HG03139 (cell line): Measurements from ENCODE around the gene CDH16.
"Not testable (repeated sequence)": the region's sequence is repeated elsewhere in the genome, so short reads cannot be mapped to it uniquely, and the experiment has no call there.

Experiments used
- ATAC-seq: cut with Tn5 transposase; IDR thresholded peaks from one replicate; pipeline ENCODE4 v1.9.1; 2021; ENCODE audit not compliant: unreplicated experiment

The CDH16 gene

GRCh38 chr16:66947302-66948065 is 28.8 kb upstream of the CDH16 start:
- peak; percentile 58 for ATAC-seq

GRCh38 chr16:66946974-66947301 is 28.3 kb upstream of the CDH16 start:
- ATAC-seq, result no peak

DNA sequence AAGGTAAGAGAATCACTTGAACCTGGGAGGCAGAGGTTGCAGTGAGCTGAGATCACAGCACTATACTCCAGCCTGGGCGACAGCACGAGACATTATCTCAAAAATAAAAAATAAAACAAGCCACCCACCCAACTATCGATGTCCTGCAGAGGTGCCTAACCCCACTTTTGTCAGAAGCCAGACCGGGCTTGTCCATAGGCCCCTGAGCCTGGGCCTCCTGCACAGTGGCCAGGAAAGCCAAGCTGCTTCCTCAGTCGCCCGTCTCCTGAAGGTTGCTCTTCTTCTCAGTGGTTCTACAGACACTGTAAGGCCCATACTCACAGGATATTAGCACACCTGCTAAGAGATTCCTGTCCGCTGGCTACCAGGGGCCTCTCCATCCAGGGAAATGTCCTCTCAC is 27.9 kb upstream of the CDH16 start:
- ATAC-seq, result no peak

DNA sequence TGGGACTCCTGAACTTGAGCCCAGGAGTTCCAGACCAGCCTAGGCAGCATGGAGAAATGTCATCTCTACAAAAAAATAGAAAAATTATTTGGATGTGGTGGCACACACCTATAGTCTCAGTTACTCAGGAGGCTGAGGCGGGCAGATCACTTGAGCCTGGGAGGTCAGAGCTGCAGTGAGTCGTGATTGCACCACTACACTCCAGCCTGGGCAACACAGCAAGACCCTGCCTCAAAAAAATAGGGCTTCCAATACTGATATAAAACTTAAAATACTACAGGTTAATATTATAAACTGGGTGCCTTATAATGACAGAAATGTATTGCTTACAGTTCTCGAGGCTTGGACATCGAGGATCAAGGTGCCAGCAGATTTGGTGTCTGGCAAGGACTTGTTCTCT is 27.3 kb upstream of the CDH16 start:
- no peak for ATAC-seq

DNA sequence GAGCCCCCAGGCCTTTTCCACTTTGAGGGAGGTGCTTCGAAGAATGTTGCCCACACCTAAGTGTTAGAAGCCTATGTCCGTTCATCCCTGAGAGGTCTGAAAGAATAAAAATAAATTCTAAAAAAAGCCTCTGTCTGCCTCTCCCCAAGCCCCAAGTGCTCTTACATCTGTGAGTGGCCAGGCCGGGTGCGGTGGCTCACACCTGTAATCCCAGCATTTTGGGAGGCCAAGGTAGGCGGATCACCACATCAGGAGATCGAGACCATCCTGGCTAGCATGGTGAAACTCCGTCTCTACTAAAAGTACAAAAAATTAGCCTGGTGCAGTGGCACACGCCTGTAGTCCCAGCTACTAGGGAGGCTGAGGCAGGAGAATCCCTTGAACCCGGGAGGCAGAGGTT is 26.3 kb upstream of the CDH16 start:
- ATAC-seq, result not testable (repeated sequence)

DNA sequence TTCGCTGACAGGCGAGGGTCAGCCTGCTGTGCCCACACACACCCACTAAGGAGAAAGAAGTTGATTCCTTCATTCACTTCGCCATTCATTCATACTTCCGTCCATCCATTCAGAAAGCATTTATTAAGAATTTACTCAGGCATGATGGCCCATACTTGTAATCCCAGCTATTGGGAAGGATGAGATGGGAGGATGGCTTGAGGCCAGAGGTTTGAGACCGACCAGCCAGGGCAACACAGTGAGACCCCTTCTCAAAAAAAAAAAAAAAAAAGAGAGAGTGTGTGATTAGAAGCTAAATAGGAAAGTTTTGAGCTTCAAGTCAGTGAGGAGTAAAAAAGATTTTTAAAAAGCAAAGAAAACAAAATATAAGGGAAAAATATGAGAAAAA is 25.4 kb upstream of the CDH16 start:
- ATAC-seq, result no peak

GRCh38 chr16:66943426-66944053 is 24.9 kb upstream of the CDH16 start:
- ATAC-seq, result no peak

DNA sequence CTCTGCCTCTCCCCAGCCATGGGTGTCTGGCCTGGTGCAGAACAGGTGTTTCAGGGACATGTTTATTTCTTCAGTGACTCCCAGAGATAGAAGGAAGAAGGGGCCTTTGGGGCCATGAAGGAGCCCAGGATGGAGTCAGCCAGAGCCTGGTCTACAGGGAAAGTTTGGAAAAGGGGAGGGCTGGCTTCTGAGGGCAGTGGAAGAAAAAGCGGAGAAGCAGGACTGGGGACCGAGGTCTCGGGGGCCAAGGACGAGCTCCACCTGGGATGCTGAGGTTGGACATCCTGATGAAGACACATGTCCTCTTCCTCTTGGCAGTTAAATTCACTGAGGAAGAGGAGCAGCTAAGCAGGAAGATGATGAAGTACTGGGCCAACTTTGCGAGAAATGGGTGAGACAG is 24.3 kb upstream of the CDH16 start:
- ATAC-seq, result no peak

- no peak for ATAC-seq
These were observed 21.6 kb upstream of the CDH16 start for GRCh38 chr16:66940236-66940635.

DNA sequence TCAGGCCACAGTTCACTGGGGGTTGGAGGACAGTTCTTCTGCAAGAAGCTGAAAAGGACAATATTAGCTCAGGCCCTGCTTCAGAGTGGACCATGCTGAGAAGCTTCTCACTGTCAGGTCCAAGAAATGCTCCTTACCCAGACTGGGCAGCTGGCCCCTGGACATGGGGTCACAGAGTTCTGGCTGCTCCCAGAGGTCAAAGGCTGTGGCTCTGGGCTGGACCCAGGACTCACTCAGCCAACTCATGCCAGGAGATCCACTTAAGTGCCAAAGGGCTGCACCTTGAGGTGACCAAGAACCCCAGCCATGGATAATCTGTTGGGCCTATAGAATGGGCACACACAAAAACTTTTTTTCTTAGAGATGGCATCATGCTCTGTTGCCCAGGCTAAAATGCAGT is 20.7 kb upstream of the CDH16 start:
- ATAC-seq, result no peak

DNA sequence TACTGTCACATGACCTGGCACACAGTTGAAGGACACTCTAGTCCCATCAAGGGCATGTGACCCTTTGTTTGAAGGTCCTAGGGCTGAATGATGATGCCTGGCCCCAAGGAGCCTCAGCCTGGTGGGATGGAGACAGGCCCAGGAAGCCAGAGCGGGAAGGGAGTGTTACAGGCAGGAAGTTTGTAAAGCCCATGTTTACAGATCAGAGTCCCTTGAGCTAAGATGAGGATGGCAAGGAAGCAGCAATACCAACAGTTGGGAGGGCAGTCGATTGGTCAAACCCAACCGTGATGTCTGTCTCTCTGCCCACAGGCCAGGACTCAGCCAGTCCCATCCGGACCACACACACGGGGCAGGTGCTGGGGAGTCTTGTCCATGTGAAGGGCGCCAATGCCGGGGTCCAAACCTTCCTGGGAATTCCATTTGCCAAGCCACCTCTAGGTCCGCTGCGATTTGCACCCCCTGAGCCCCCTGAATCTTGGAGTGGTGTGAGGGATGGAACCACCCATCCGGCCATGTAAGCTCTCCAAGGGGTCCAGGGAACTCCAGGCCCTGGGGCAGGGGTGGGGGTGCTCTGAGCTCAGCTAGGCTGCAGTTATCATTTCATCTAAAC is 19.1 kb upstream of the CDH16 start:
- no peak for ATAC-seq

DNA sequence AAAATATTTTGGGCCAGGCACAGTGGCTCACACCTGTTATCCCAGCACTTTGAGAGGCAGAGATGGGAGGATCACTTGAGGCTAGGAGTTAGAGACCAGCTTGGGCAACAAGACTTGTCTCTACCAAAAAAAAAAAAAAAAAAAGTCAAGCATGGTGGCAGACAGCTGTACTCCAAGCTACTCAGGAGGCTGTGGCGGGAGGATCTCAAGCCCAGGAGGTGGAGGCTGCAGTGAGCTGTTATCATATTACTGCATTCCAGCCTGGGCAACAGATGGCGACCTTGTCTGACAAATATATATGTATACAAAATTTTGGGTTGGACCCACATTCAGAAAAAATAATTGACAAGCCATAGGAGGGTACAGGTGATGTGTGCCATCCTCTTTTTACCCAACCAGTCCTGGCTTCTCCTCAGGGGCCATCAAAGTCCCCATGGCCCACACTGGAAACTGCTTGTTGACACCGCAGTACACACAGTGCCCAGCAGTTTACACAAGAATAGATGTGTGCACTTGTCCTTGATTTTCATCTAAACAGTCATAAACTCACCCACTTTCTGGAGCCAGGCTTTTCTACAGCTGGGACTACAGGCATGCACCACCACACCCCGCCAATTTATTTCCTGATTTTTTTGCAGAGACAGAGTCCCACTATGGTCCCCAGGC is 18.3 kb upstream of the CDH16 start:
- no peak for ATAC-seq

- no peak for ATAC-seq
These were observed 17.8 kb upstream of the CDH16 start for GRCh38 chr16:66936462-66936861.

- ATAC-seq, result no peak
These were observed 16.8 kb upstream of the CDH16 start, which contains the start of gene CES2 for GRCh38 chr16:66935314-66936011. Gene CES2, plus strand, starts transcription at chr16:66935516. Its CDS starts 120 bp downstream, at chr16:66935636.

GRCh38 chr16:66934839-66935313 is 16.2 kb upstream of the CDH16 start:
- peak; percentile 17 for ATAC-seq

GRCh38 chr16:66934138-66934838 is 15.6 kb upstream of the CDH16 start, which contains the start of gene CIAO2B:
Gene CIAO2B, minus strand, starts transcription at chr16:66934402. Its CDS starts 38 bp downstream, at chr16:66934364.
- ATAC-seq, result peak; percentile 77

GRCh38 chr16:66933776-66934137 is 15.1 kb upstream of the CDH16 start:
- ATAC-seq, result no peak

DNA sequence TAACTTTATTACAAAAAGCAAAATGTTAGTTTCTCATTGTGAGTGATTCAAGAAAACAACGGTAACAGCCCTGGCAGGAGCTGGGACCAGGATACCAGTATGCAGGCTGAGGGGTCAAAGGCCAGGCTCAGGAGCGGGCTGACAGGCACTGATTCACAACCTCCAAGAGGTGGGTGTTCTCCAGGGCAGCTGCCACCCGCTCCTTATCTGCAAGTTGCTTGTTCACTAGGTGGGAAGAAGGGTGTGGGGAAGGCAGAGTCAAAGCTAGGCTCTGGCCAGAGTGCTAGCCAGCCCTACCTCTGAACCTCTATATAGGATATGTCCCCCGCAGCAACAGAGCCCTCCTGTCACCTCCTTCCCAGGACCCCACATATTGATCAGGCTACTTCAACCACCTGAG is 13.4 kb upstream of the CDH16 start:
- ATAC-seq, result no peak

DNA sequence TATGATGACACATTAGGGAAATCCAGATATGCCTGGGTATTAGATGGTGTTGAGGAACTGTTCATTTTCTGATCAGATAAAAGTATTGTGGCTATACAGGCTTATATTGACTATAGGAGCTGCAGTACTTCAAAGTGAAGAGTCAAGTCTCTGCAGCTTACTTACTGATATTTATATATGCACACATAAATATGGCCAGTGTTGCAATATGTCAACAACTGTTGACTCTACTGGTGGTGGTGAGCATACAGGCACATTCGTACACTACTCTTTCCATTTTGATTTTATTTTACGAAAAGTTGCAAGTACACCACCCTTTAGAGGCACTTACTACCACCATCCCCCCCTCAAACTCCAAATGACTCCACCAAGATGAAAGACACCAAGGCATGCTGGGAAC is 13.0 kb upstream of the CDH16 start:
- ATAC-seq, result no peak

DNA sequence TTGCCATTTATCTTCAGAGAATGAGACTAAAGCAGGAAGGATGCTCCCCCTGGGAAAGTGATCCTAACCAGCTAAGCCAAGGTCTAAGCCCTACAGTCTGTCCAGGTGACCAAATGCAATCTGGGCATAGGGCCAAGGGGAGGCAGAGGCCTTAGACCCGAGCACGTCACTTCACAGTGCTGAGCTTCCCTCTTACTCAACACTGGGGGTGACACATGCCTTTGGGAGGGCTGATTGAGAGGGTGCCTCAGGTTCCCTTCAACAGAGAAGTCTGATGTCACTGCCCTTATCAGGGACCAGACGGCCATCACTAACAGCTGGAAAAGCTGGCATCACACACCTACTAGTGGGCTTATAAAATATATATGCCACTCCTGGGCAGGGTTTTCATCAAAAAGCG is 11.5 kb upstream of the CDH16 start:
- no peak for ATAC-seq
